DMS53 treated with DMSO at 0.1 percent for 48 hours (cell line): ENCODE measurements around the gene E2F4.

ENCODE experiments used
- DNase-seq: peaks from one replicate; lab custom pipeline; 2025; ENCODE audit not compliant: unreplicated experiment; lab: John Stamatoyannopoulos, UW

The E2F4 gene

DNA sequence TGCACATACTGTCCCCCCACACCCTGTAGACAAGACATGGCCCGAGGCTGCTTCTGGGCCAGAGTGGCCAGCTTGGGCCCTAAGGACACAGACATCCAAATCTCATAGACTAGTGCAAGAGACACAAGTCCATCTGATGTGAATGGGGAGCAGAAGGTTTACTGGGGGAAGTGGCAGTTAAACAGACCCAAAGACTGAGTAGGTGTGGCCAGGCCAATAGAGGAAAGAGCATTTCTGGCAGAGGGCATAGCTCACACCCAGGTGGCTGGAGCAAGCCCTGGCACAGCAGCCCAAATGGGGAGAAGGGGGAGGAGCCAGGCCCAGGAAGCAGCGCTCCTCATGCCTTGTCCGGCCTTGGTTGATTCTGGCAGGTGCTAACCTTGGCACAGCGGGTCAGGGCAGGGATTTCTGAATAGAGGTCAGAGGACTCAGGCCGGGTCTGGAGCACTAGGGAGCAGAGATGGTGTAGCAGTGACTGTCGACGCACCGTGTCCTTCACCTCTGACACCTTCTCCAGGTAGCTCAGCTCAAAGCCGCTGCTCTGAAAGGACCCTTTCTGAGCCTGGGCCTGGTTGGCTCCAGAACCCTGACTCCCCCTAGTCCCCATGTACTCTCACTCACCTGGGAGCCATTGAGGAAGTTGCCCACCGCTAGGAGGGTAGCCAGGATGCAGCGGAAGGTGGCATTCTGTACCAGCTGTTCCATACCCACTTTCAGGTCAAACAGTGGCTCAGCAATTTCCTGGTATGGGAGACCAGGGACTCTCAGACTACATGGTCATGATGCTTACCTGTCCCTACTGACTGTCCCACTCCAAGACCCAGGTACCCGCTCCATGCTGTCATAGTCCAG, 39.1 kb downstream of the E2F4 start:
- no peak for DNase-seq

DNA sequence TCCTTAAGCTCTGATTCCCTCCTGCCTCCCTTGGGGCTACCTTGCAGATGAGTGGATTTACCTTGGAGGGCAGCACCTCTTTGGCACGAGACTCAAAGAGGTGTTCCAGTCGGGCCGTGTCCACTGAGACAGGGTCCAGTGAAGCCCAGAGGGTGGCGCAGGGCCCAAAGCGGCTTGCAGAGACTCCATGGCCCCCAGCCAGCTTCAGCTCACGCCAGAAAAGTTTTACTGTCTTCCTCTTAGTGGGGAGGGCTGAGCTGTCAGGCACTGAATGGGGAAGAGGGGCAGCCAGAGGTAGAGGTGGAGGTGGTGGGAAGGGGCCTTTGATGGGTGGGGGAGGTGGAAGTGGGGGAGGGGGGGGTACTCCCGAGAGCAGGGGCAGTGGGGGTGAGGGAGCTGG, 41.6 kb downstream of the E2F4 start:
- DNase-seq: no peak

DNA sequence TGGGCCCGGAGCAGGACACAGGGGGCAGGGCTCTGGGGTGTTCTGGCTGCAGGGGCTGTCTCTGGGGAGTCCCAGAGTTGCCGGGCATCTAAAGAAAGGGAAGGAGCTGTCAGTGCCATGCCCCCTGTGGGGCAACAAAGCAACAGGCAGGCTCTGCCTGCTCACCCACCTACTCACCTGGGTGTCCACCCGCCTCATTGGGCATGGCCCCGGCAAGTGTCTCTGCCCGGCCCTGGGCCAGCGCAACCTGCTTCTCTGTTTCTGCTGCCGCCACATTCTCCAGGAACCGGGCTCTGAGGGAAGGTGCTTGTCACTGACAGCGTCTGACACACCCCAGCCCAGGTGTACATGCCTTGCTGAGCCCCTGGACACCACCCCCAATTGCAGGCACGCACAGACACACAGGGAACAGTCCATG, 42.2 kb downstream of the E2F4 start:
- no peak for DNase-seq

DNA sequence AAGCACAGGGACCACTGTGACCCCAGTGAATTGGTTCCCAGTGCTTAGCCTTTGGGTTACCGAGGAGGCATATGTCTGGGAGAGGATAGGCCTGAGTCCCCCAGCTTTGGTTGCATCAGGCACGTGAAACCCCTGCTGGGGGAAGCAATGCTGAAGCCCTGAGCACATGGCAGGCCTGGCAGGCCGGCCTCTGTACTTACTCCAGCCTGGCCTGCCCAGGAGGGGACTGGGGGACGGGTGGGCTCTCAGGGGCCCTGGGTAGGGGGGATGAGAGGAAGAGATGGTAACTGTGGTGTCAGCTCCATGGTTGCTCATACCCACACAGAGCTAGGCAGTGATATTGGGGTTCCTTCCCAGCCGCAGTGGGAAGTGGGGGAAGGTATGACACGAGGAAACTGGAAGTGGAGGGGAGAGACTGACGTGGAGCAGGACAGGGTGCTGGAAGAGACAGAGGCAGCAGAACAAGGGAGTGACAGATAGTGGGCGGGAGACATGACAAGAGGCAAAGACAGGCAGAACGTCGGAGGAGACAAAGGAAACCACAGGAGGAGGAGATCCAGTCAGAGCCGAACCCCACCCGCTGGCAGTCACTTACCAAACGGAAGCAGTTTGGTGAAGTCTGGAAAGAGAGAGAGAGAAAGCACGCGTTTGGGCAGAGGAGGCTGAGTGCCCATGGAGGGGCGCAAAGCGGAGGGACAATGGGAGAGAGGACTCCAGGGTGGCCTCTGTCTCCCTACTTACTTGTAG, 44.0 kb downstream of the E2F4 start:
- DNase-seq: no peak

DNA sequence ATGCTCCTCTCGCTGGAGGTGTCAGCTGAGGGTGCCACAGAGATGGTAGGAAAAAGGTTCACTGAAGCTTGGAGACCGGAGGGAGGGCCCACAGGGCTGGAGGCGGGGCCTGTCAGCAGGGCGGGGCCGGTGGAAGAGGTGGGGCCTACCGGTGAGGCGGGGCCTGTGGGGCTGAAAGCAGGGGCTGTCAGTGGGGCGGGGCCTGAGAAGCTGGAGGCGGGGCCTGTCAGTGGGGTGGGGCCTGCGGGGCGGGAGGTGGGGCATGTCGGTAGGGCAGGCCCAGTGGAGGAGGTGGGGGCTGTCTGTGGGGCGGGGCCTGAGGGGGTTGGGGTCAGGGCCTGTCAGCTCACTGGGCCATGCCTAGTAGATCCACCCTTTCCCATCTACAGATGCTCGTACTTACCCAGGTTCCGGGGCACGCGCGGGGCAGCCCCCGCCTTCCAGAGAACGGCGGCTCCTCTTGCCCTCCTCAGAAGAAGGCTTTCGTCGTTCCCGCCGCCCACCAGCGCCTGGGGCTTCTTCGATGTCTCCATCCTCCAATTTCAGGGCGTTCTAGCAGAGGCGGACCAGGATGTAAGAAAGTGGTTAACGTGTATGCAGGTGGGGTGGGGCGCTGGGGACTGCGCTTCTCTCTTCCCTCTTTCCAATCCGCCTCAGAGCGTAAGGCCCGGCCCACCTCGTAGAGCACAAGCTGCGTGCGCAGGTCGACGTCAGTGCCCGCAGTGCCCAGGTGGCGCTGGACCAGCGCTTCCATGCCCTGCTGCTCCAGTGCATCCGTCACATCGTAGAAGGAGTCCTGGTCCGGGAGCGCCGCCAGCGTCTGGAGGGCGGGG, 44.8 kb downstream of the E2F4 start:
- no peak for DNase-seq

DNA sequence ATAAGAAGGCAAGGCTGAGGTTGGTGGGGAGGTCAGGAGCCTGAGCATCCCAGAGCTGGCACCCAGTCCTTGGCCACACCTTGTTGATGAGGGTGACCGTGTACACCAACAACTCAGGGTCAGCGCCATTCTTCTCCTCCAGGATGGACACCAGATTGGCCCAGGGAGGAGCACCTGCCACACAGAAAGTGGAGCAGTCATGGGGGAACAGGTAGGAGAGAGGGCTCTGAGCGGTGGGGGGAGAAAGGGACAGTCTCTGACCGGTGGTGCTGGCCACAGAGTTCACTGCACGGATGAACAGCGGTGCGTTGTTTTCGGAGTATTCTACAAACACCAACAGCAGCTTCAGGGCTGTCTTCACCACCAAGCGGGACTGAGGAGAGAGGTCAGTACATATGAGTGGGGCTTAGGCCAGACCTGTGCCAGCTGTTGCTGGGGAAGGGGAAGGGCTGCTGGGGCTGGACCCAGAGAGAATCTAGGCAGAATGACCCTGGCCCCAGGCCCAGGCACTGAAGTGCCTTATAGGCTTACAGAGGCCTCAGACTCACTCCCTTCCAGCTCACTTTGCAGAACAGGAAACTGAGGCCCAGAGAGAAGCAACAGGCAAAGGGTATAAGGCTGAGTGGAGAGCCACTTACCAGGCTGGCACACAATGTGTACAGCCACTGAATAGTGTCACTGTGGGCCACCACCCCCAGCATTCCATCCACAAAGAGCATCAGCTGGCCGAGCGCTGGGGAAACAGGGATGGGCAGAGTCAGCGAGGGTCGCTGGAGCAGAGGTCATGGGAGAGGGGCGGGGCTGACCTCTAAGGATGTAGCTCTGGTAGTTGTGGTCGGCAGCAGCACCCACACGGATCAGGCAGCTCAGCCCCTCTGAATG, 45.7 kb downstream of the E2F4 start:
- DNase-seq: no peak

DNA sequence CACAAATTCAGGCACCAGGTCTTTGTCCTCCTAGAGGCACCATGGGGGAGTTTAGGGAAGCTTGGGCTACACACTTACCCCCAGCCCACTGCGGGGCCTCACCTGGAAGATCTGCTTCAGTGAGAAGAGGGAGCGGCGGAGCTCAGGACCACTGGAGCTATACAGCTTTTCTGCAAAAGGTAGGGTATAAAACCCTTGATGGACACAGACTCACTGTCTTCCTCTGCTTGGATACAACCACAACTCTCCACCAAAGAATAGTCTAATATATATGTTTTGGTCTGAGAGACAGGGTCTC, 46.3 kb downstream of the E2F4 start:
- no peak for DNase-seq

DNA sequence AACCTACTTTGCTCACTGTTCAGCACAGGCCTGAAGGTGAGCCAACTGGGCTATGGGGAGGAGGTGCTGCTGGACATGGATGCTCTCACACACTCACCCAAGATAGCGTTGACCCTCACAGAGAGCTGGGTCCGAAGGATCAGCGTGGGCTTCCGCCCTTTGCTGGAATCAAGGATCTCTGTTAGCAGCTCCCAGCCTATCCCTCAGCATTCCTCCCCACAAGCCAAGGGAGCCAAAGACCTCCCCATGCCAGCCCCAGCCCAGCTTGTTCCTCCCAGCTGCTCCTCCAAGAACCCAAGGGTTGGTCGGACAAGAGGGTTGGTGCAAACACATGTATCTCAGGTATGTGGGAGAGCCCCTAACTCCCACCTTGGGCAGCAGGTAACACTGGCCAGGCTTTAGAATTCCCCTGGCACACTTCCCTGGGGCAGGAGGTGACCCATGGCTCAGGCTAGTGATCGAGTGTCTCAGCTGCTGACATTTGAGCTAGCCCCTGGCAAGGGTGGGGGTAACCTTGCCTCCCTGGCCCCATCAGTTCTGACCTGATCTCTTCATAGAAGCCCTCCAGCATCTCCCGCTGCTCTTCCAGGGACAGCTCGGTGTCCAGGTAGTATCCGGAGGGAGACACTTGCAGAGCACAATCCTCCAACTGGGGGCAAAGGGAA, 47.0 kb downstream of the E2F4 start:
- no peak for DNase-seq

DNA sequence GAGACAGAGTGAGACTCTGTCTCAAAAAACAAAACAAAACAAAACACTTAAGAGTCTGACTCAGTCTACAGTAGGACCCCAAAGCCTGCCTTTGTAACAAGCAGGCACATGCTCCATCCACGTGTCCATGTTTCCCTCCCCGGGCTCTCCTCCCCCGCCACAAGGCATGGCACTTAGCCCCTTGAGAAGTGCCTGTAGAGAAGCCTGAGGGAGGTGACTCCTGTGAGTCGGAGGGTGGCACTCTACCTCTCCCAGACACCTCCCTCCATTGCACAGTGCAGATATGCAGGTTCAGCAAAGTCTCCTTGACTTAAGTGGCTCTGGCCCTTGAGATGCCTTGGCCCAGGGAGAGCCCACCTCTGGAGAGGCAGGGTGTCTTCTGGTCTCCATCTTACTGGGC, 48.6 kb downstream of the E2F4 start:
- DNase-seq: no peak

DNA sequence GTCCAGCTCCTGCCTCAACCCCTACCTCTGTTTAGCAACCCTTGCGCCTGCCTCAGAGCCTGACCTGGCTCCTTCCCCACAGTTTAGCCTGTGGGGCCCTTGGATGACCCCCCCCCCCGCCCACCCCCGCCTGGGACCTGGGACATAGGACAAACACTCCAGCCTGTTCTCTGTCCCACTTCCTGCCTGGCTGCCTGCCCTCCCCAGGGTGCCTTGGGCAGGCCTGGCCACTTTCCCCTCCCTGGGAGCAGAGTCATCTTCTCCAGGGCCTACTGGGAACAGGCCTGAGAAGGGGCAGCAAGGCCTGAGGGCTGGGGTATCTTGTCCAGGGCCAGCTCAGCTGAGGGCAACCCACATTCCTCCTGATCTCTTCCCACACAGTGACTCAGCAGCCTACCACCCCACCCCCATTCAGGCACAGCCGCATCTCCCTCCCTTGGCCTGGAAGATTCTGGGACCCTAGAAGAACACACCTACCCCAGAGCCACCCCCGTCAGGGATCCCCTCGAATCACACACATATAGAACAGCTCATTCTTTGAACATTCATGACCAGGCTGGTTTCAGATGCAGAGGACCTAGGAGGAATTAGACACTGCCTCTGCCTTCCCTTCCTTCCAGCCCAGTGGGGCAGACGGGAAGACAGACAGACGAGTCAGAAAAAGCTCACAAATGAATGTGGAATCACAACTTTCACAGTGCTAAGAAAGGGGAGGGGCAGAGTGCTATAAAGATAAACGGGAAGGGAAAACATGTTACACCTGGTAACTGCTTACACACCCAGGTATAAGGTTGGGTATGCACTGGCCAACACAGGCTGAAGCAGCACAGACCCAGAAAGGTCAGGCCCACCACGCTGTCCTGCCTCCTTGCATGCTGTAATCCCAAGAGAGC, 49.3 kb downstream of the E2F4 start:
- DNase-seq: no peak

DNA sequence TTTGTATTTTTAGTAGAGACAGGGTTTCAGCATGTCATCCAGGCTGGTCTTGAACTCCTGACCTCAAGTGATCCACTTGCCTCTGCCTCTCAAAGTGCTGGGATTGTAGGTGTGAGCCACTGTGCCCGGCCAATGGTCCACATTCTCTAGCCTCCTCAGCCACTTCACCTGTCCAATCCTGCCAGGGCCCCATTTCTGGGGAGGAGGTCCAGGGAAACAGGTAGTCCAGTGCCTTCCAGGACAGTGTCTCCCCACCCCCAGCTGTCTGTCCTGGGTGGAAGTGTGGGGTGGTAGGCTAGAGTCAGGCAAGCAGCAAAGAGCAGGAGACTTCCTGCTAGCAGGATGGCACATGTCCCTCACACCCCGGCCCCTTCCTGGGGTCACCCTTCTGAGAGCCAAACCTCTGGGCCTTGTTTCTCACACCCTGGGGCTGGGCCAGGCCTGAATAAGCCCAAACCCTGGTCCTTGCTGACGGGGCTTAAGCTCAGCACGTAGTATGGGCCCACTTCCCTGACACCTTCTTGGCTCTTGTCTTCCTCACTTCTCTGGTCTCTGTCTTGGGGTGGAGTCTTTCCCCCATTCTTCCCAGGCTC, 50.3 kb downstream of the E2F4 start:
- no peak for DNase-seq

DNA sequence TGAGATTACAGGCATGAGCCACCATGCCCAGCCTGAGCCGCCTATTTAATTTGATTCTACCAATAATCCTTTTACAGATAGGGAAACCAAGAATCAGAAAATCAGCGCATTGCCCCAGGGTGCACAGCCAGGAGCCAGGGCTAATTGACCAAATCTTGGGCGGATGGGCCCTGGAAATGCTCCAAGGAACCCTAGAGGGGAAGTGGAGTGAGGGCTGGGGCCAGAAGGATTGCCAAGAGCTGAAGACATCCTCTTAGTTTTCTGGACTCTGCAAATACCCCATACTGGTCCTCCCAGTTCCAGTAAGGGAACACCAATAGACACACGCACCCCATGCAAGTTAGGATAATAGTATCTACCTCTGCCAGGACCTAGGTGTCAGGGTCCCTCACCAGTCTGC, 51.5 kb downstream of the E2F4 start:
- DNase-seq: no peak

DNA sequence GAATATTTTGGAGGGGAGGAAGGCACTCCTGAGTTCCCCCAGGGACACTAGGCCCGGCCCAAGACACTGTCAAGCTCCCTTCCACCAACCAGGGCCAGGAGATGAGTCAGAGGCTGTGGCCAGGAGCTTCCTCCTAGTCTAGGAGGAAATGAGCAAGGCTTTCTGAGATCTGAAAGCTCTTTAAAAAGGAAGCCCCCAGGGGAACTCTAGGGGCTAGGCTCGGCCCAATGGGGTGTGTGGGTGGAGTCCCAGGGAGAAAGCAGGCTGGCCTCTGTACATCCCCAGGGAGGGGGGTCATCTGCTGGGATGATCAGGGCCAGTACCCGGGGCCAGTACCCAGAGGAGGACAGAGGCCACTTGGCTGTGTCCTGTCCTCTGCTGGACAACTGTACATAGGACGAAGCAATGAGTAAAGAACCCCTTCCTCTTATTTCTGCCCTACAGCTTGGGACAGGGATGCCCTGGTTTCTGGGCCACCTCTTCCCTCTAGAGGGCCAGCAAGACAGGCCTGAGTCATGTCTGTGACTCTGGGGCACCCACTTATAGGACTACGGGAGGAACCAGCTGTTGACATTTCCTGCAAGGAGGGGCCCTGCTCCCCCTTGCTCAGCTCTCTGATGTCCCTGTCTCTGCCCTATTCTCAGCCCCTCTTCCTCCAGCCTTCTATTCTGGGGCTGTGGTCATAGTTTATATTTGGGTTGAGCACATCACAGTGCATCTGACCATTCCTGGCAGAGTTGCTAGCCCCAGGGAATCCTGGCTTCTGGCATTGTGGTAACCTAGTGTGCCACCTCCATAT, 52.6 kb downstream of the E2F4 start:
- DNase-seq: peak; percentile 4

DNA sequence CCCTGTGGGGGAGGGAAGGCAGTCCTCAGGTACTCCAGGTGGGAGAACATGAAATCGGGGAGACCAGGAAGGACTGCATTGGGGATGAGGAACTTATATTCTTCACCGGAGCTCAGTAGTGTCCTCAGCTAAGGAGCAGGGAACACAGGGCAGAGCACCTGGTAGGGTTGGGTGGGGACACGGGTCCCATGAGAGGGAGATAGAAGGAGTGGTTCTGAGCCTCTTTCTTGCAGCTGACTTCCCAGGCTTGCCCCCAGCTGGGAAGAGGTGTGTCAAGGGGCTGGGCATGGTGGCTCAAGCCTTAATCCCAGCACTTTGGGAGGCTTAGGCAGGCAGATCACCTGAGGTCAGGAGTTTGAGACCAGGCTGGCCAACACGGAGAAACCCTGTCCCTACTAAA, 53.2 kb downstream of the E2F4 start:
- no peak for DNase-seq

DNA sequence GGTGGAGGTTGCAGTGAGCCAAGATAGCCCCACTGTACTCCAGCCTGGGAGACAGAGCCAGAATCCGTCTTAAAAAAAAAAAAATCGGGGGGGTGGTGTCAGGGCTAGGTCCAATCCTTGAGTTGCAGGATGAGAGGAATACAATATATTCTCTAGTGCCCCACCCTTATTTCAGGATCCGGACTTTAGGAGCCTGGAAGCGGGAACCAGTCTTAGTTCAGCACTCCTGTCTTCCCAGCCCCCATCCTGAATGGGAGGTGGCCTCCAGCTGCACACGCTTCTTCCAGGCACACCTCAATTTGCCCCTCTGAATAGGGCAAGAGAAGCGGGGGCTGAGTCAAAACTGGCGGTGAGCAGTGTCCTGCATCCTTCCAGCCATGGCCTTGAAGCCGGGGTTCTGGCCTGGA, 53.7 kb downstream of the E2F4 start:
- no peak for DNase-seq

DNA sequence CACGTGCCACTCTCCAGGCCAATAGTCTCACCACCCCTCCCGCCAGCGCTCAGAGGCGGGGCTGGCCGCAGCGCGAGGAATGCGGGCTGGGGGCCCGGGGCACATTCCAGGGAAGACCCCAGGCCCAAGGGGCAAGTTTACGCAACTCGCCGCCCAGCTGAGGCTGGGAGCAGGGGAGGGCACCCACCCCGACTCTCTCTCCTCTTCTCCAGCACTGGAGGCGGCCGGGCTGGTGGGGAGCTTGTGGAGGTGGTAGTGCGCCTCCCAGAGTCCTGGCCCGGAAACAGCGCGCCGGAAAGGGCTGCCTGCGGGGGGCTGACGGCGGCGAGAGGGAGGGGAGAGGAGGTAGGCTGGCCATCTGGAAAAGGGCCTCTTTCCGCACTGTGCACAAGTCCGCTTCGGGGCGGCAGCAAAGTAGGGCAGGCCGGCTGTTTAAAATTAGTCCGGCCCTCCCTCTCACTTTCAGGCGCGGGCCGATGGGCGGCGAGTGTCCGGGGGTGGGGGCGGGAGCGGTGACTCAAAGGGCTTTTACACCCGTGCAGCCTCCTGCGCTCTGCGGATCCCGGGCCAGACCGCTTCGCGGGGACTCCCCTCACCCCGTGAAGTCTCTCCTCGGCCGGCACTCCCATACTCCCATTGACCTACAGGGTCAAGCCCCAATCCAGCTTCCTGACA, 54.3 kb downstream of the E2F4 start:
- DNase-seq: peak; percentile 53

DNA sequence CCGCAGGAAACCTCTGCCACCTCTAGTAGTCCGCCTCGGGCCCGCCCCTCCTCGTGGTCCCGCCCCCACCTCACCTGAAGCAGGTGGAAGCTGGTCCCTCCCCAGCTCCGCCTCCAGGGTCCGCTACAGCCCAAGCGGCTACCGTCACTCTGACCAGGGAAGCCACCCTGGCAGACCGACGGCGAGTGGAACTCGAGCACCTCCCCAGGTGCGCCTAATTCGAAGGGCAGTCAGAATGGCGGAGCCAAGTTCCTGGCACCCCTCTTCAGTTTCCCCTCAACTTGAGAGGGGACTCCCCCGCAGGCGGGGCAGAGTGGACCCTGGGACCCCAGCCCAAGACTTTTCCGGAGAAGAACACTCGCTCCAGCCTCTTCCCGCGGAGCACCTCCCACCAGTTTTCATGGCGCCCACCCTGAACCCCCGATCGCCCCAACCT, 54.8 kb downstream of the E2F4 start:
- peak; percentile 81 for DNase-seq
